Endothelial cell of umbilical vein (primary cell): ENCODE results near the gene RBM38. TPM values are rescaled to one million over a fixed set of nuclear protein-coding genes. Genes with fewer than 3 reads are reported as not detected.

ENCODE experiments used
- BruUV-seq: library from RNA; stranded (reverse); fragments of 400-500 nt; replicated peaks from 2 replicates; lab custom pipeline; 2021; lab: Mats Ljungman, UMichigan
- CTCF ChIA-PET: fragments of 300-600, 350-600 bp; sonication (Branson Sonifier 250); formaldehyde crosslinking; loops from one replicate; lab custom pipeline; 2021; ENCODE audit warnings: antibody characterized with exemption, inconsistent platforms; lab: Charles Lee
- POLR2A ChIA-PET: fragments of 300-600, 350-600 bp; sonication (Branson Sonifier 250); formaldehyde crosslinking; loops from one replicate; lab custom pipeline; 2021; ENCODE audit warnings: antibody characterized with exemption, inconsistent platforms; lab: Charles Lee
- DNase-seq: peaks from one replicate; pipeline ENCODE4 v3.0.0-alpha.2; 2011; ENCODE audit warnings: low read depth, low spot score
- FAIRE-seq: peaks from 2 replicates; lab custom pipeline; 2011; peaks lifted over from hg19 to GRCh38; lab: Jason Lieb, UNC
- H2AFZ ChIP-seq: 2 replicates; pipeline ENCODE4 v1.6.0; 2012; ENCODE audit warnings: low read depth, low read length, control low read depth, inconsistent platforms
- H3K27ac ChIP-seq: 2 replicates; pipeline ENCODE4 v1.5.1; 2011; ENCODE audit warnings: low read depth, mild to moderate bottlenecking, control low read depth, low read length, moderate library complexity; ENCODE audit not compliant: insufficient read depth
- H3K27me3 ChIP-seq, 2 experiments: 2 replicates each; pipeline versions ENCODE4 v1.6.0 to v1.6.1; 2011; ENCODE audit warnings: low read length in 2 of 2, mixed read lengths in 1 of 2; ENCODE audit not compliant: control insufficient read depth in 2 of 2, insufficient read depth in 2 of 2
- H3K36me3 ChIP-seq, 2 experiments: 2 replicates in 1 of 2; 3 replicates in 1 of 2; pipeline ENCODE4 v1.5.1; 2011; ENCODE audit warnings: low read length in 2 of 2, mild to moderate bottlenecking in 1 of 2, moderate library complexity in 1 of 2; ENCODE audit not compliant: control insufficient read depth in 2 of 2, insufficient read depth in 2 of 2; ENCODE audit errors: extremely low read depth in 1 of 2
- H3K4me1 ChIP-seq: 3 replicates; pipeline ENCODE4 v1.5.1; 2011; ENCODE audit warnings: mild to moderate bottlenecking, low read length; ENCODE audit not compliant: control insufficient read depth, insufficient read depth; ENCODE audit errors: extremely low read depth
- H3K4me2 ChIP-seq: 2 replicates; pipeline ENCODE4 v1.6.1; 2011; ENCODE audit warnings: low read length, control low read depth, mixed read lengths; ENCODE audit not compliant: insufficient read depth
- H3K4me3 ChIP-seq, 3 experiments: fragments of 200-600 bp in 1 of 3; sonication (generic), shearing (Covaris generic) in 1 of 3; replicated peaks in 1 of 3; 2 replicates each; pipeline ENCODE4 v1.5.1; 2011 to 2016; ENCODE audit warnings: control low read depth in 3 of 3, low read length in 3 of 3, mild to moderate bottlenecking in 2 of 3, inconsistent platforms in 1 of 3, low read depth in 1 of 3, moderate library complexity in 1 of 3; ENCODE audit not compliant: insufficient read depth in 1 of 3
- H3K79me2 ChIP-seq: 2 replicates; pipeline ENCODE4 v1.6.0; 2012; ENCODE audit warnings: low read length, inconsistent platforms; ENCODE audit not compliant: control insufficient read depth, insufficient read depth
- H3K9ac ChIP-seq: replicated peaks from 2 replicates; pipeline ENCODE3; 2011; ENCODE audit warnings: low read length, control low read depth; ENCODE audit not compliant: insufficient read depth; ENCODE audit errors: extremely low read depth
- H3K9me1 ChIP-seq: replicated peaks from 3 replicates; pipeline ENCODE4 v1.6.0; 2011; ENCODE audit warnings: mild to moderate bottlenecking, low read length; ENCODE audit not compliant: control insufficient read depth, insufficient read depth; ENCODE audit errors: extremely low read depth
- H3K9me3 ChIP-seq: replicated peaks from 2 replicates; pipeline ENCODE4 v1.5.1; 2012; ENCODE audit warnings: low read length, inconsistent platforms; ENCODE audit not compliant: control insufficient read depth, insufficient read depth
- H4K20me1 ChIP-seq: replicated peaks from 2 replicates; pipeline ENCODE3; 2011; ENCODE audit warnings: mild to moderate bottlenecking, low read length; ENCODE audit not compliant: control insufficient read depth, insufficient read depth; ENCODE audit errors: extremely low read depth
- CTCF ChIP-seq, 2 donors: IDR thresholded peaks; 1 replicate in 1 of 2; 2 replicates in 1 of 2; pipeline ENCODE4 v1.5.1; 2011; ENCODE audit warnings: low read length in 2 of 2, mild to moderate bottlenecking in 2 of 2, moderate library complexity in 2 of 2, control low read depth in 1 of 2, inconsistent platforms in 1 of 2, low read depth in 1 of 2; ENCODE audit not compliant: insufficient read depth in 1 of 2; ENCODE audit errors: extremely low read depth in 1 of 2
- EZH2 ChIP-seq: IDR thresholded peaks from 2 replicates; pipeline ENCODE4 v1.6.1; 2012; ENCODE audit warnings: borderline replicate concordance, low read depth, mild to moderate bottlenecking, moderate library complexity, low read length, inconsistent platforms; ENCODE audit not compliant: severe bottlenecking
- FOS ChIP-seq: IDR thresholded peaks from 2 replicates; pipeline ENCODE4 v1.6.1; 2011; ENCODE audit warnings: mild to moderate bottlenecking, low read length, moderate library complexity, borderline replicate concordance; ENCODE audit not compliant: insufficient read depth
- GATA2 ChIP-seq: IDR thresholded peaks from 2 replicates; pipeline ENCODE4 v1.7.0; 2011; ENCODE audit warnings: low read depth, mild to moderate bottlenecking, moderate library complexity, mixed read lengths, low read length; ENCODE audit not compliant: insufficient read length, insufficient read depth
- JUN ChIP-seq: IDR thresholded peaks from 2 replicates; pipeline ENCODE4 v1.6.1; 2011; ENCODE audit warnings: borderline replicate concordance, low read depth; ENCODE audit not compliant: insufficient read length, insufficient read depth
- MAX ChIP-seq: IDR thresholded peaks from 2 replicates; pipeline ENCODE4 v1.6.1; 2011; ENCODE audit not compliant: insufficient read depth, insufficient read length
- MYC ChIP-seq: IDR thresholded peaks from one replicate; pipeline ENCODE4 v1.6.1; 2011; ENCODE audit warnings: mild to moderate bottlenecking, low read depth, low read length
- POLR2A ChIP-seq: IDR thresholded peaks from 2 replicates; pipeline ENCODE4 v1.6.1; 2012; ENCODE audit warnings: low read depth, mild to moderate bottlenecking, control low read depth, low read length
- POLR2AphosphoS5 ChIP-seq: IDR thresholded peaks from 2 replicates; pipeline ENCODE4 v1.6.1; 2012; ENCODE audit warnings: low read depth, mild to moderate bottlenecking, control low read depth, low read length, moderate library complexity; ENCODE audit not compliant: insufficient read depth
- dilution Hi-C: fragments of 300-500 bp; cut with MboI; formaldehyde crosslinking; loops from one replicate; pipeline ENCODE4 v1.15.0; 2019; ENCODE audit warnings: low sequenced_read_pairs; ENCODE audit not compliant: extremely low pct_ligation_motif_present
- intact Hi-C: fragments of 100-400 bp; cut with micrococcal nuclease; formaldehyde crosslinking; loops from one replicate; pipeline ENCODE4 v1.10.0; 2022
- polyA plus RNA-seq, 4 experiments: library from polyadenylated mRNA; depleted of rRNA in 3 of 4; stranded (reverse) in 3 of 4; unstranded in 1 of 4; fragments of >200 nt; gene quantifications; 2 replicates each; pipeline versions ENCODE4 v1.2.1 to v1.2.3, GENCODE V29; 2011 to 2012; ENCODE audit warnings: missing spikeins in 1 of 4
- total RNA-seq: library from RNA; stranded (reverse); gene quantifications from 2 replicates; pipeline ENCODE4 v1.2.3, GENCODE V29; 2021

Gene RBM38
- total and polyA plus RNA-seq, 2 donors (not counting 3 experiments of a cell fraction or from before 2014, with no cell fraction given): 22.1 to 37.4 TPM

GRCh38 chr20:57409316-57409671, 18.1 kb downstream of the RBM38 start:
- ChIA-PET CTCF (no interaction called here), POLR2A (no interaction called here)
- Histone ChIP-seq H3K79me2 (no peaks in the 10 kb centered on the region), H3K9ac (no peak overlapping the region), H3K36me3 (peaks cover 0 to 20% of the 10 kb centered on the region in 2 experiments), H3K4me1 (no peaks in the 10 kb centered on the region), H3K9me1 (no peaks in the 10 kb centered on the region), H3K9me3 (no peaks in the 10 kb centered on the region), H3K4me3 (no peak overlapping the region), H4K20me1 (no peaks in the 10 kb centered on the region), H2AFZ (no peak overlapping the region), H3K4me2 (no peak overlapping the region), H3K27ac (no peak overlapping the region), H3K27me3 (no peaks in the 10 kb centered on the region)
- dilution Hi-C loops (no loop called here), intact Hi-C loops (no loop called here)
- DNase-seq (no peak), FAIRE-seq (no peak)
- no TSS peak for BruUV-seq
- TF ChIP-seq EZH2 (no peak), MYC (no peak), GATA2 (no peak), MAX (no peak), POLR2A (no peak), FOS (no peak), POLR2AphosphoS5 (no peak), JUN (no peak), CTCF (IDR thresholded peaks at IDR 0.05; ENCODE audit: extremely low read depth in 1 of 2, insufficient read depth in 1 of 2, low read depth in 1 of 2, low read length in 2 of 2) (no peak)
